Liver (tissue), 3 donors: ENCODE results near the gene C12orf57.

Experiments used
- EGR1 ChIP-seq, 2 donors: IDR thresholded peaks; 2 replicates each; pipeline ENCODE4 v1.6.1; 2016 to 2018; ENCODE audit warnings: antibody characterized with exemption in 2 of 2, low read depth in 2 of 2
- GABPA ChIP-seq, 2 donors: IDR thresholded peaks in 1 of 2; conservative IDR thresholded peaks in 1 of 2; 2 replicates each; pipeline ENCODE4 v1.6.1; 2016; ENCODE audit warnings: antibody characterized with exemption in 2 of 2, mild to moderate bottlenecking in 1 of 2, moderate library complexity in 1 of 2
- JUND ChIP-seq, 2 donors: IDR thresholded peaks; 2 replicates each; pipeline ENCODE4 v1.6.1; 2016; ENCODE audit warnings: antibody characterized with exemption in 2 of 2
- RAD21 ChIP-seq, 2 donors: IDR thresholded peaks; 2 replicates each; pipeline ENCODE4 v1.6.1; 2016; ENCODE audit warnings: antibody characterized with exemption in 2 of 2, mild to moderate bottlenecking in 2 of 2
- TAF1 ChIP-seq: conservative IDR thresholded peaks from 2 replicates; pipeline ENCODE4 v1.6.1; 2016; ENCODE audit warnings: antibody characterized with exemption, mild to moderate bottlenecking
- YY1 ChIP-seq: IDR thresholded peaks from 2 replicates; pipeline ENCODE4 v1.6.1; 2016; ENCODE audit warnings: antibody characterized with exemption, mild to moderate bottlenecking
- TF ChIP-seq, protein P1 (sequence below): fragments of 150-350 bp; IDR thresholded peaks from 2 replicates; pipeline ENCODE4 v1.5.1; 2017; ENCODE audit warnings: improper control_type of control experiment, low read depth, low read length; ENCODE audit not compliant: missing input control
- TF ChIP-seq, protein P2 (sequence below): IDR thresholded peaks from 2 replicates; pipeline ENCODE4 v1.6.1; 2016; ENCODE audit warnings: antibody characterized with exemption, mild to moderate bottlenecking
- TF ChIP-seq, protein P3 (sequence below): IDR thresholded peaks from 2 replicates; pipeline ENCODE4 v1.6.1; 2016; ENCODE audit warnings: antibody characterized with exemption
- TF ChIP-seq, protein P4 (sequence below): IDR thresholded peaks from 2 replicates; pipeline ENCODE4 v1.6.1; 2016; ENCODE audit warnings: antibody characterized with exemption
- TF ChIP-seq, protein P5 (sequence below): IDR thresholded peaks from 2 replicates; pipeline ENCODE4 v1.6.1; 2016; ENCODE audit warnings: antibody characterized with exemption
- donor health status: healthy.
- donor health status: healthy.

DNA sequence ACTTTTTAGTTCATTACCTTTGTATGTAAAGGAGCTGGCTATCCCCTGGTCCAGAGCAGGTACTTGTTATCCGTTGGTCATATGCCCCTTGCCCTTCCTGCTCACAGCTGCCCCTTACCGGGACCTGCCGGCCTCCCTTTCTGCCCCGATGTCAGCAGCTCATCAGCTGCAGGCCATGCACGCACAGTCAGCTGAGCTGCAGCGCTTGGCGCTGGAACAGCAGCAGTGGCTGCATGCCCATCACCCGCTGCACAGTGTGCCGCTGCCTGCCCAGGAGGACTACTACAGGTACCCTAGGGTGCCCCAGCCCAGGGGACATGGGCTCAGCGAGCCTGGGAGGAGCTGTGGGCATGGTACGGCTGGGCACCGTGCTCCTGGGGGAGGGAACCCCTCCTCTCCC is 2.6 kb upstream of the C12orf57 start:
- TF ChIP-seq, protein P1, sequence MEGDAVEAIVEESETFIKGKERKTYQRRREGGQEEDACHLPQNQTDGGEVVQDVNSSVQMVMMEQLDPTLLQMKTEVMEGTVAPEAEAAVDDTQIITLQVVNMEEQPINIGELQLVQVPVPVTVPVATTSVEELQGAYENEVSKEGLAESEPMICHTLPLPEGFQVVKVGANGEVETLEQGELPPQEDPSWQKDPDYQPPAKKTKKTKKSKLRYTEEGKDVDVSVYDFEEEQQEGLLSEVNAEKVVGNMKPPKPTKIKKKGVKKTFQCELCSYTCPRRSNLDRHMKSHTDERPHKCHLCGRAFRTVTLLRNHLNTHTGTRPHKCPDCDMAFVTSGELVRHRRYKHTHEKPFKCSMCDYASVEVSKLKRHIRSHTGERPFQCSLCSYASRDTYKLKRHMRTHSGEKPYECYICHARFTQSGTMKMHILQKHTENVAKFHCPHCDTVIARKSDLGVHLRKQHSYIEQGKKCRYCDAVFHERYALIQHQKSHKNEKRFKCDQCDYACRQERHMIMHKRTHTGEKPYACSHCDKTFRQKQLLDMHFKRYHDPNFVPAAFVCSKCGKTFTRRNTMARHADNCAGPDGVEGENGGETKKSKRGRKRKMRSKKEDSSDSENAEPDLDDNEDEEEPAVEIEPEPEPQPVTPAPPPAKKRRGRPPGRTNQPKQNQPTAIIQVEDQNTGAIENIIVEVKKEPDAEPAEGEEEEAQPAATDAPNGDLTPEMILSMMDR: no peak
- TF ChIP-seq JUND (IDR thresholded peaks at IDR 0.05) (no peak), RAD21 (IDR thresholded peaks at IDR 0.05) (no peak), EGR1 (IDR thresholded peaks at IDR 0.05; ENCODE audit: low read depth in 2 of 2) (no peak), TAF1 (no peak), YY1 (no peak), GABPA (IDR thresholded peaks at IDR 0.05 in 1 of 2, conservative IDR thresholded peaks at IDR 0.05 in 1 of 2) (no peak)
- TF ChIP-seq, protein P2, sequence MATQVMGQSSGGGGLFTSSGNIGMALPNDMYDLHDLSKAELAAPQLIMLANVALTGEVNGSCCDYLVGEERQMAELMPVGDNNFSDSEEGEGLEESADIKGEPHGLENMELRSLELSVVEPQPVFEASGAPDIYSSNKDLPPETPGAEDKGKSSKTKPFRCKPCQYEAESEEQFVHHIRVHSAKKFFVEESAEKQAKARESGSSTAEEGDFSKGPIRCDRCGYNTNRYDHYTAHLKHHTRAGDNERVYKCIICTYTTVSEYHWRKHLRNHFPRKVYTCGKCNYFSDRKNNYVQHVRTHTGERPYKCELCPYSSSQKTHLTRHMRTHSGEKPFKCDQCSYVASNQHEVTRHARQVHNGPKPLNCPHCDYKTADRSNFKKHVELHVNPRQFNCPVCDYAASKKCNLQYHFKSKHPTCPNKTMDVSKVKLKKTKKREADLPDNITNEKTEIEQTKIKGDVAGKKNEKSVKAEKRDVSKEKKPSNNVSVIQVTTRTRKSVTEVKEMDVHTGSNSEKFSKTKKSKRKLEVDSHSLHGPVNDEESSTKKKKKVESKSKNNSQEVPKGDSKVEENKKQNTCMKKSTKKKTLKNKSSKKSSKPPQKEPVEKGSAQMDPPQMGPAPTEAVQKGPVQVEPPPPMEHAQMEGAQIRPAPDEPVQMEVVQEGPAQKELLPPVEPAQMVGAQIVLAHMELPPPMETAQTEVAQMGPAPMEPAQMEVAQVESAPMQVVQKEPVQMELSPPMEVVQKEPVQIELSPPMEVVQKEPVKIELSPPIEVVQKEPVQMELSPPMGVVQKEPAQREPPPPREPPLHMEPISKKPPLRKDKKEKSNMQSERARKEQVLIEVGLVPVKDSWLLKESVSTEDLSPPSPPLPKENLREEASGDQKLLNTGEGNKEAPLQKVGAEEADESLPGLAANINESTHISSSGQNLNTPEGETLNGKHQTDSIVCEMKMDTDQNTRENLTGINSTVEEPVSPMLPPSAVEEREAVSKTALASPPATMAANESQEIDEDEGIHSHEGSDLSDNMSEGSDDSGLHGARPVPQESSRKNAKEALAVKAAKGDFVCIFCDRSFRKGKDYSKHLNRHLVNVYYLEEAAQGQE: no peak
- TF ChIP-seq, protein P3, sequence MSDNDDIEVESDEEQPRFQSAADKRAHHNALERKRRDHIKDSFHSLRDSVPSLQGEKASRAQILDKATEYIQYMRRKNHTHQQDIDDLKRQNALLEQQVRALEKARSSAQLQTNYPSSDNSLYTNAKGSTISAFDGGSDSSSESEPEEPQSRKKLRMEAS: no peak
- TF ChIP-seq, protein P4, sequence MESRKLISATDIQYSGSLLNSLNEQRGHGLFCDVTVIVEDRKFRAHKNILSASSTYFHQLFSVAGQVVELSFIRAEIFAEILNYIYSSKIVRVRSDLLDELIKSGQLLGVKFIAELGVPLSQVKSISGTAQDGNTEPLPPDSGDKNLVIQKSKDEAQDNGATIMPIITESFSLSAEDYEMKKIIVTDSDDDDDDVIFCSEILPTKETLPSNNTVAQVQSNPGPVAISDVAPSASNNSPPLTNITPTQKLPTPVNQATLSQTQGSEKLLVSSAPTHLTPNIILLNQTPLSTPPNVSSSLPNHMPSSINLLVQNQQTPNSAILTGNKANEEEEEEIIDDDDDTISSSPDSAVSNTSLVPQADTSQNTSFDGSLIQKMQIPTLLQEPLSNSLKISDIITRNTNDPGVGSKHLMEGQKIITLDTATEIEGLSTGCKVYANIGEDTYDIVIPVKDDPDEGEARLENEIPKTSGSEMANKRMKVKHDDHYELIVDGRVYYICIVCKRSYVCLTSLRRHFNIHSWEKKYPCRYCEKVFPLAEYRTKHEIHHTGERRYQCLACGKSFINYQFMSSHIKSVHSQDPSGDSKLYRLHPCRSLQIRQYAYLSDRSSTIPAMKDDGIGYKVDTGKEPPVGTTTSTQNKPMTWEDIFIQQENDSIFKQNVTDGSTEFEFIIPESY: no peak
- TF ChIP-seq, protein P5, sequence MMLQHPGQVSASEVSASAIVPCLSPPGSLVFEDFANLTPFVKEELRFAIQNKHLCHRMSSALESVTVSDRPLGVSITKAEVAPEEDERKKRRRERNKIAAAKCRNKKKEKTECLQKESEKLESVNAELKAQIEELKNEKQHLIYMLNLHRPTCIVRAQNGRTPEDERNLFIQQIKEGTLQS: no peak
